ENCODE data around the gene UNK.

GRCh38 chr17:75785016-75785890 lies 647 bp downstream of the UNK start:
- TF ChIP-seq EP300 (IDR thresholded peaks at IDR 0.05; ENCODE audit: borderline replicate concordance) (peak; percentile 87), FOXM1 (IDR thresholded peaks at IDR 0.05; ENCODE audit: borderline replicate concordance, low read depth) (peak; percentile 64; the same call in 1 of the 2 replicates), TEAD4 (IDR thresholded peaks at IDR 0.05) (peak; percentile 54; the same call in 1 of the 2 replicates), YY1 (IDR thresholded peaks at IDR 0.05; ENCODE audit: low read depth) (no peak), USF1 (IDR thresholded peaks at IDR 0.05) (peak; percentile 83), NFIC (IDR thresholded peaks at IDR 0.05) (peak; percentile 51), EGR1 (IDR thresholded peaks at IDR 0.05) (0 out of 2 replicates have a peak, but pooled peaks have one; percentile 15), TAF1 (IDR thresholded peaks at IDR 0.05; ENCODE audit: low read depth) (peak; percentile 94), CEBPB (IDR thresholded peaks at IDR 0.05) (no peak; the same call in 1 of the 2 replicates), RAD21 (IDR thresholded peaks at IDR 0.05; ENCODE audit: low read depth) (0 out of 2 replicates have a peak, but pooled peaks have one; percentile 10), CREB1 (IDR thresholded peaks at IDR 0.05; ENCODE audit: low read depth) (peak; percentile 80; the same call in 1 of the 2 replicates), TCF12 (IDR thresholded peaks at IDR 0.05; ENCODE audit: low read depth) (peak; percentile 84), ZBTB7A (IDR thresholded peaks at IDR 0.05; ENCODE audit: low read depth) (no peak)
